Stimulated activated naive CD8-positive, alpha-beta T cell treated with anti-CD3 and anti-CD28 coated beads, Interleukin-15, Interleukin-2, amounts not matched to agents 100 U/mL and 50 U/mL, for 24 hours (primary cell): ENCODE measurements around the gene CNTN6.

ENCODE experiments used
- ATAC-seq: fragments of 150-1000 bp; cut with Tn5 transposase; one replicate; pipeline ENCODE4 v1.10.0; 2021
- DNase-seq: peaks from one replicate; pipeline ENCODE4 v3.0.0; 2021

The CNTN6 gene

DNA sequence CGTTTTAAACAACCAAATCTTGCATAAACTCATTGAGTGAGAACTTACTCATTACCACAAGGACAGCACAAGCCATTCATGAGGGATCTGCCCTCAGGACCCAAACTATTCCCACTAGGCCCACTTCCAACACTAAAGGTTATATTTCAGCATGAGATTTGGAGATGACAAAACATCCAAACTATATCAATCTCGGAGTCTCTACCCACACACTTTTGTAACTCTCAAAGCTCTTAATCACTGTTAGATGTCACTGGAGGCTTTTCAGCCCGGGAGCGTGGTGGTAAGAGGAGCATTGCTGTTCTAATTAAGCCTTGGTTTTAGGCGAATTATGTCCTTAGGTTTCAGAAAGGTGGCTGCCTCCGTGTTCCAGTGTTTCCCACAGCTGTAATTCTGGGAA, 86.3 kb downstream of the CNTN6 start:
- ATAC-seq (no peak), DNase-seq (no peak)

DNA sequence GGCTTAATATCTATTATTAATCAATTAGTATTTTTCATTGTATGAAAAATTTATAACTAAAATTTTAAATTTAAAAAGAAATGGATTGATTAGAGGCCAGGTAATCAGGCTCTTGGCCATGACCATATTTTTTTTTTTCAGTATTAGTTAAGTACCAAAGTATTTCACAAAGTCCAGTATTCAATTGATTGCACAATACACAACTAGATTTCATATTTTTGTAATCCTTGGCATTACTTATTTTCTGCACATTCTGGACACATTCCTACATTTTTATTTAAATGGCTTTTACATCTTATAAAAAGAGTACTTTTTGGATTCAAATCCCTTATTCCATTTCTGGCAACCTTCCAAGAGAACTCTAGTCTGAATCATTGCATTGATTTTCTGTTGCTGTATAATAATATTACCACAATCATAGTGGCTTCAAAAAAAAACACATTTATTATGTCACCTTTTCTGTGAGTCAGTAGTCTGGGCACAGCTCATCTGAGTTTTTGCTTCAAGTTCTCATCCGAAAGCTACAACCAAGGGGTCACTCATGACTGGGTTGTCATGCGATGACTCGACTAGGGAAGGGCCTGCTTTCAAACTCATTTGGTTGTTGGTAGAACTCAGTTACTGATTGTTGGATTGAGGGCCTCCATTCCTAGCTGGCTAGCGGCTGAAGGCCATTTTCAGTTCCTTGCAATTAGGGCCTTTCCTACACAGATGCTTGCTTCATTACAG, 90.7 kb downstream of the CNTN6 start:
- DNase-seq = no peak

GRCh38 chr3:1190569-1190968, 97.7 kb downstream of the CNTN6 start:
- DNase-seq (no peak), ATAC-seq (no peak)

More for the DNA sequence above, 90.7 kb downstream of the CNTN6 start:
- no peak for ATAC-seq

GRCh38 chr3:1191026-1191425, 98.2 kb downstream of the CNTN6 start:
- ATAC-seq (no peak), DNase-seq (no peak)

- no peak for DNase-seq
- no peak for ATAC-seq
These were observed 103.1 kb downstream of the CNTN6 start for GRCh38 chr3:1195947-1196346.

GRCh38 chr3:1197051-1197450, 104.2 kb downstream of the CNTN6 start:
- ATAC-seq = no peak
- no peak for DNase-seq

GRCh38 chr3:1200371-1200770, 107.5 kb downstream of the CNTN6 start:
- DNase-seq (no peak), ATAC-seq (no peak)

GRCh38 chr3:1207904-1208303, 115.1 kb downstream of the CNTN6 start:
- ATAC-seq = no peak
- no peak for DNase-seq

GRCh38 chr3:1214933-1215332, 122.1 kb downstream of the CNTN6 start:
- DNase-seq (no peak), ATAC-seq (no peak)

- no peak for DNase-seq
- no peak for ATAC-seq
These were observed 124.0 kb downstream of the CNTN6 start for GRCh38 chr3:1216856-1217255.

DNA sequence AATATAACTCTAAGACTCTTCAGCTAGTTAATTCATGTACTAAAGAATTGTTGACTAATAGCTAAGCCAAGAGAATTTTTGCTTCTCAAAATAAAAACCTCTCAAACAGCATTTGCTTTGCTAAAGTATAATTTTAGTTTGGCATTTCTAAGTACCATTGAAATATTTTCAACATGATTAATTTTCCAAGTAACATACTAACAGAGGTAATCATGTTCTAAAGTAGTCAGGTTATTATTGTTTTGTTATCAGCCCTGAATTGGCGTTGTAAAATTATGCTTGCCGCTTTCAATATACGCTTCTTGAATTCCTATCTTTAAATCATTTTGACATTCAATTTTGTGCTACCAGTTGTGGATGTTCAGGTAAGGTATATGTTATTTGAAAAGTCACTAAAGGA, 134.3 kb downstream of the CNTN6 start:
- no peak for ATAC-seq
- DNase-seq = no peak

DNA sequence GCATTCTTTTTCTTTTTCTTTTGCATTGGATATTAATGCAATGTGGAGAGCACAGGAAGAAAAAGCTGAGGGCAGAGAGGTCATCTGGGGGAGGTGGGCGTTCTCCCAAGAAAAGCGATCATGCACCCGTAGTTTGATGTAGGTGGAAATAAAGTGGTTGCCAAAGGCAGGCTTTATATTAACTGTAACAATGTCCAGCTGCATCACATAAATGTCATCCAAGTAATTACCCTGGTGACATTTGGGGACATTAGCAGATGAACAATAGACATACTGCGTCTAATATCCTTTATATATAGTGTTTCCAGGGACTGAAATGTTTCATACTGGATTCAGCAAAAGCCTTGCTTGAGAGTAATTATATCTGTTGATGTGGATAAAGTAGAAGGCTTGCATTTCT, 135.5 kb downstream of the CNTN6 start:
- no peak for DNase-seq
- ATAC-seq = no peak

GRCh38 chr3:1230920-1231319, 138.1 kb downstream of the CNTN6 start:
- ATAC-seq (no peak), DNase-seq (no peak)

GRCh38 chr3:1232276-1232675, 139.5 kb downstream of the CNTN6 start:
- no peak for DNase-seq
- no peak for ATAC-seq

DNA sequence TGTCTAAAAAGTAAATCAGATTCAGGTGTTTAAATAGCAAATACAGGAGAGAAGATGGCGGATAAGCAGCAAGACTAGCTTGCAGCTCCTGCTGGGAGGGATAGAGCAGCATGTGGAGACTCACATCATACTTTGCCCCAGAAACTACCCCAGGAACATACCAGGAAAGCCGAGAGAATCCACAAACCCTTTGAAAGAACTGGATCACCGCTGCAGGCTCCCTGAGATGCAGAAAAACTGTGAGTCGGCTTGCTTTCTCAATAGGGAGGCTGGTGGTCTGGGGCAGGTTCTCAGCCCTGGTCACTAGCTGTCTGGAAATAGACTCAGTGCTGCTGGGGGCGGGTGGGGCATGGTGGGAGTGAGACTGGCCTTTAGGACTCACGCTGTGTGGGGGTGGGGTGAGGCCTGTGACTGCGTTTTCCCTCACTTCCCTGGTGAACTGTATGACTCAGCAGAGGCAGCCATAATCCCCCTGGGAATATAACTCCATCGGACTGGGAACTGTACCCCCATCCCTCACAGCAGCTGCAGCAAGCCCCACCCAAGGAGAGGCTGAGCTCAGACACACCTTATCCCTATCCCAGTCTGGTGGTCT, 142.8 kb downstream of the CNTN6 start:
- DNase-seq (no peak), ATAC-seq (no peak)

DNA sequence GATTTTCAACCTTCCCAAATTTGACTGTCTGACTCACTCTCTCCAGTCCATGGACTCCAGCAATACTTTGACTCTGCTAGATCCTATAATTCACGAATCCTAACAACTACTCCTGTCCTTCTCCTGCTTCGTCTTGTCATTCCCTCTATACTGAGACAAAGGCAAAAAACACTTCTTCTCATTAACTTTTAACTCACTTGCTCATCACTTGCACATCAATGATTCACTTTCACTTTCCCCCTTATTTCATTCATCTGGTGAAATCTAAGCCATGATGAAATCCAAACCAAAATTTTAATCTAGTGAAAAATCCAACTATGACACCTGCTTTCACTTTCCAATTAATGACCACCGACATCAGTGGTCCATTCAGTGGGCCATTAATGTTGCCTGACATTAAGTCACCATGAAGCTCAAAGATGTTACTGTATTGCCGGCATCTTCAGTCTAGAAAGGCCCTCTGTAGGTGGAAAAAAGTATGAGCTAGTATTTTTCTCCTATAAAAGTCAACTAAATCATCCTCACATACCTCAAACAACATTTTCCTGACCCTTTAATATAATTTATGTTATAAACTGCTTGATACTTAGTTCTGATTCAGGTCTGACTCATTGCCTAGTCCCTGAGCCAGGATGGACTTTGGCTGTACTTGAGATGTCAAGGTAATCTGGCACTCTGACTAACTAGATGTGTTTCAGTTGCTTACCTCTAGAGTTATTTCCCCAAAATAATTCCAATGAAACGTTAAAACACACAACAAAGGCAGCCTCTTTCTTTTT, 158.6 kb downstream of the CNTN6 start:
- no peak for DNase-seq

DNA sequence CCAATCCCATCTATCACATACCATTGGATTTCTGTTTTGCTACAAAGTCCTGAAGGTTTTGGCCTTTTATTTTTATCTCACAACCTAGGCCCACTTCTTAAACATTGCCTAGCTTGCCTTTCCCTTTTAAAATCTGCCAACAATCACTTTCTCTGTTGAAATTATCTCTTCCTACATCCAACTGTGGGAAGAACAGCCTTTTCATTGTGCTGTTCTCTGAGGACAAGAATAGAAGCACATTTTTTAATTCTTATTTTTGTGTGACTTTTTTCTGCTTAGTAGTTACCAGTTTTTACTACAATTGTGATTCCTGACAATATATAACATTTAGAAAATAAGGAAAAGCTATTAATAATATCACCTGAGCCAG, 159.2 kb downstream of the CNTN6 start:
- ATAC-seq (no peak), DNase-seq (no peak)

More for the DNA sequence above, 158.6 kb downstream of the CNTN6 start:
- ATAC-seq = no peak

DNA sequence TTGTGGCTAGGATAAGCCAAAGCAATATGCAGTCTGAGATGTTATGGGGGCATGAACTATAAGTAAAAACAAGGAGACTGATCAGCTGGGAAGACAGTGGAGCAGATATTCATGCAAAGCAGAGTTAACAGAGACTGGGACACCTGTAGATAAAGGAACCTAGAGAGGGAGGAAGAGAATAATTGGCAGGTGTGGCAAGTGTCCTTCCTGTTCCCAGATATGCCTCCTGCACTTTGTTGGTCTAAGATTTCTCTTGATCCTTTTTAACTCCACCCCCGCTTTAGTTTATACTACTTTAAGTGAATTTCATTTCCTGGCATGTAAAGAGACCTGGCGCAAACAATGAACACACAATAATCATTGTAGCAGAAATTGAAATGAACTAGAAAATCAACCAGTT, 169.4 kb downstream of the CNTN6 start:
- DNase-seq (no peak), ATAC-seq (no peak)

DNA sequence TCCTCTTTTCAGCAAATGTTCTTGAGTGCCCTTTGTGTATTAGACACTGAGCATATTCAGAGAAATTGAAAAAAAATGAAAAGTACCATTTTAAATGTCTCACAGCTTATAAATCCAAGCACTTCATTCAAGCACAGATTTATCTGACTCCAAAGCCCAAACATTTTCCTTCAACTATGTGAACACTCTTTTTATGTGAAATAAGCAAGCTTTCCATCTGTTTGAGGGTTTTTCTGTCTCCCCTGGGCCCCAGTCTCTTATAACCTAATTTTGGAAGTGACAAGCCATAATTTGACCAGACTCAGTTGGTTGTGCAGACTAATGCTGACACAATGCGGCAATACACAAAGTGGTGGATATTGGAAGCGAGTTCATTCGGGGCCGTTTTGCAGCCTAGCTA, 170.3 kb downstream of the CNTN6 start:
- ATAC-seq = no peak
- no peak for DNase-seq

GRCh38 chr3:1269808-1270207, 177.0 kb downstream of the CNTN6 start:
- DNase-seq (no peak), ATAC-seq (no peak)

- no peak for DNase-seq
- no peak for ATAC-seq
These were observed 179.9 kb downstream of the CNTN6 start for GRCh38 chr3:1272546-1273265.

DNA sequence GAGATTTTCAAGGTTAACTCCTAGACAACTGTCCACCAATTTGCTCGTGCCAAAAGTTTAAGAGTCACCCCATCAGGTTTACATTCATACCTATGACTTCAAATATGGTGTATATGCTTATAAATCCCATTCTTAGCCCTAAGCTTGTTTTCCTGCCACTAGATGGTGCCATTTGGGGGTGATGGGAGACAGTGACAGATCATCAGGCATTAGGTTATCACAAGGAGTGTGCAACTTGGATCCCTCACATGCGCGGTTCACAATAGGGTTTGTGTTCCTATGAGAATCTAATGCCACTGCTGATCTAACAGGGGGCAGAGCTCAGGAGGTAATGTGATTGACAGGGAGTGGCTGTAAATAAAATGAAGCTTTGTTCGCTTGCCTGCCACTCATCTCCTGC, 182.7 kb downstream of the CNTN6 start:
- DNase-seq (no peak), ATAC-seq (no peak)

DNA sequence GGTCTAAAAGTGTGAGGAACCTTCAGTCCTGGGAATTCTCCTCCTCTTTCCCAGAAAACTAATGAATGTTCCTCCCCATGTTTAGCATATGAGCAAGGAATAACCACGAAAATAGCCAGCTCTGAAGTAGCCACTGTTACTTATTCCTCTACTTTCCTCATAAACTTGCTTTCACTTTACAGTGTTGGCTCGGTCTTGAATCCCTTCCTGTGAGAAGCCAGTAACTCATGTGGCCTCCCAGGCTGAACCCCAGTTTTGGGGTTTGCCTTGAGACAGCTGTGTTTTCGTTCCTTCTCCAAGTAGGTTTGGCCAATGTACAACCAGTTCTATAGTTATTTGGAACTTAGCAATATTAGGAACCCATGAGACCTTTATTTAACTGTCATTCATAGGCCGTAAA, 195.0 kb downstream of the CNTN6 start:
- DNase-seq (no peak), ATAC-seq (no peak)
